Left hindlimb (tissue), 1 donor: Measurements from ENCODE around the gene RABAC1.

Source experiments
- DNase-seq: peaks from one replicate; pipeline ENCODE4 v3.0.0-alpha.2; 2018

RABAC1 gene

DNA sequence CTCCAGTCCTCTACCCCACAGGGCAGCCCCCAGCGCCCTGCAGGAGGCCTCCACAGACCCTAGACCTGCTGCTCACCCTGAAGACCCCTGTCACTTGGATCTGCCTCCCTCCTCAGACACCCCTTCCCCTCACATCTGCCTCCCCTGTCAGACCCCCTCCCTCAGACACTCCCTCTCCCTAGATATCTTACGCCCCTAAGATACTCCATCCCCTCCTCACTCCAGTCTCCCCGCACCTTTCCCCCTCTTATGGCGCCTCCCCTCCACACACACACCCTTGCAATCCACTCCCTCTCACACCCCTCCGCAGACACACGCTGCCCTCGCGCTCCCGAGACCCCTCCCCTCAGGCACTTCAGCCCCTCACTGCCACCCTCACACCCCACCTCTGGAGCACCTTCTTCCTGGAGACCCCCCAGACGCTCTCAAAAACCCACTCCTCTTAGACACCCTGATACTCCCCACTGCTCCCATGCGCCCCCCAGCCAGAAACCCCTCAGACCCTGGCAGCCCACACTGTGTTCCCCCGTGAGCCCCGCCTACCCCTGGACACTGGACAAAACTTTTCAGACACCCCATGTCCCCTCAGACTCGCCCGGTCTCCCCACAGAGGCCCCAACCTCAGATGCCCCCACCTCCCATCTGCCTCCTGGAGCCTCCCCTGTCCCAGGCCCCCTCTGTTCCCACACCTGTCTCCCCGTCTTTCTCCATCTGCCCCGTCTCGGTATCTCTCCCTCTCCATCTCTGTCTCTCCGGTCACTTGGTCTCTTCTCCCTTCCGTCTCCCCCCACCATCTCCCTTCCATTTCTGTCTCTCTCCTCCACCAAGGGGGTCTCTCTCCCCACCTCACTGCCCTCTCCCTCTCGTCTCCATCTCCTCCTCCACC, 45.3 kb downstream of the RABAC1 start:
- no peak for DNase-seq

DNA sequence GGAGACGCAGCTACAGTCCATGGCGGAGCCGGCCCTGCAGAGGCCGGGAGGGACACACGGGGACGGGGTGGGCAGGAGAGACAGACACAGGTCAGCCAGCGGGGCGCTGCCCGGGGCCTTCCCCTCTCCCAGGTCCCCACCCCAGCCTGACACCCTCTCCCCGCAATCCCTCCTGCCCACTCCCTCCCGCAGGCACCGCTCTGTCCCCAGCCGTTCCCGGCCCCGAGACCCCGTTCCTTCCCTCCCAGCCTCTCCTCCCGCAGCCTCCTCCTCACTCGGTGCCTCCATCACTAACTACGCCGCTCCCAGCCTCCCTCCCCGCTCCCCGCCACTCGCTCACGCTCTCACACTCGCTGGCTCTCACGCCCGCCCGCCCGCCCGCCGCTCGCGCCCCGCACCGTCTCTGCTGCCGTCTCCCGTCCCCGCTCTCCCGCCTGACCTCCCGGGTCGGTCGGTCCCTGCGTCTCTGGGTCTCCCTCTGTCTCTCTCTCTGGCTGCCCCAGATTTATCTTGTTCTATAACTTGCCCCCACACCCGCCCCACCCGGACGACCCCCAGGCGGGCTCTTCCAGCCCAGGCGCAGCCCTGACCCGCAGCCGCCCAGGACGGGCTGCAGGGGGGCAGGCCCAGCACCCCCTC, 46.1 kb downstream of the RABAC1 start:
- no peak for DNase-seq

DNA sequence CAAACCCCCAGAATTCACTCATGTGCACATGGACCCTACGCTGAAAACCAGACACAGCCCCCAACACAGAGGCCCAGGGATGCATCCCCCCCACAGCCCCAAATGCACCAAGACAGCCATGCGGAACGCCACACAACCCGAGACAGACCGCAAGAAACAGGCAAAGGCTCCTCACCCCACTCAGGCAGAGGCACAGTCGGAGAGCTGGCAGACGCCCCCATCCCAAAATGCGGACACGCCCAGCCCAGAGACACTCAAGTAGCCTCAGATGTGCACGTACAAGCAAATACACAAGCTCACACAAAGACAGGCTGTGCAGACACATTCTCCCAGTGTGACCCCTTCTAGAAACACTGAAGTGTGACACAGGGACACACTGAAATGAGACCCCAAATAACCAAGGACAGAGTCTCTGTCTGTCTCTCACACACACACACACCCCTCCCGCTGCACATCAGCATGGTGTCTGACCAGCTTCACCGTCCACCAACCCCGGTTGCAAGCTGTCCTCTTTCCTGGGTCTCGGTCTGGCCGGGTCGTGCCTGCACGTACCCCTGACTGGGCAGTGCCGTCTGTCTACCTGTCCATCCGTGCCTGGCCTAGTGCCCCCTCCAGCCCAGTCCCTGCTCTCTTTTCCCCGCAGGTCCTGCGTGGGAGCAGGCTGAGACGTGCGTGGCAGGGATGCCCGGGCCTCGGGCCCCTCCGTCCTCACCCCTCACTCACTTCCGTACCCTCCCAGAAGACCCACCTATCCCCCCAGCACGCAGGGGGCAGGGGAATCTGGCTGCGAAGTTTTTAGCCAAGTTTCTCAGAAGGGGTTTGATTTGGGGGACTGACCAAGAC, 47.0 kb downstream of the RABAC1 start:
- no peak for DNase-seq

DNA sequence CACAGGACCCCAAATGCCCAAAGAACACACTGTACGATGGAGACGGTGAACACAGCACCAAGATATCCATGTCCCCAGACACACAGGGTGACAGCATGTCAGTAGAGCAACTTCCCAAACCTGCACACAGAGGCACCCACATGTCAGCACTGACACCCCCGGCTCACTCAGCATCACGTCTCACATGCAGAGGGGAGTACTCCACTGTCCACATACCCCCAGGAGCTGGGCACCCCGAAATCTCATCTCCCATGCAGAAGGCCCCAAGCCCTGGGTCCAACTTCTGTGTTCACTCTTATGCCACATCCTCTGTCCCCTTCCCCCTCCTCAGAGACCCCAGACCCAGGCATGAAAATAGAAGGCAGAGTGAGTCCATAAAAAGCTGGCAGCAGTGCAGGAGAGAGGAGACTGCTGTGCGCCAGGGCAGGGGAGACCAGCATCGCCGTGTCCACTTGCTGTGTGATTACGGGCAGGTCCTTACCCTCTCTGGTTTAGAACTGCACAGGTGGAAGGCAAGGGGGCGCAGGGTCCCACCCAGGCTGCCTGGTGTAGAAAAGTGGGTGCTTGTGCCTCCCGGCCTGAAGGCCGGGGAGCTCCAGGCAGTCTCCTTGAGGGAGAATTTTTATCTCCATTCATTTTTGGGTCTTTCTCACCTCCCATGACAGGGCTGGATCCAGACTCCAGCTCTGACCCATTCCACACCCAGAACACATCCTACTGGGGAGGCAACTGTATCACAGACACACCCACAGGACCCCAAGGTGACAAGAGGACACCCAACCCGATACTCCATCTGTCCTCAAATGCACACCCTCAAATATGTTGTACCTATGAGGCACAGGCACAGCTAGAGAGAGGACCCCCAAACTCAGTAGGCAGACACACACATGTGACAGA, 47.9 kb downstream of the RABAC1 start:
- DNase-seq = no peak

DNA sequence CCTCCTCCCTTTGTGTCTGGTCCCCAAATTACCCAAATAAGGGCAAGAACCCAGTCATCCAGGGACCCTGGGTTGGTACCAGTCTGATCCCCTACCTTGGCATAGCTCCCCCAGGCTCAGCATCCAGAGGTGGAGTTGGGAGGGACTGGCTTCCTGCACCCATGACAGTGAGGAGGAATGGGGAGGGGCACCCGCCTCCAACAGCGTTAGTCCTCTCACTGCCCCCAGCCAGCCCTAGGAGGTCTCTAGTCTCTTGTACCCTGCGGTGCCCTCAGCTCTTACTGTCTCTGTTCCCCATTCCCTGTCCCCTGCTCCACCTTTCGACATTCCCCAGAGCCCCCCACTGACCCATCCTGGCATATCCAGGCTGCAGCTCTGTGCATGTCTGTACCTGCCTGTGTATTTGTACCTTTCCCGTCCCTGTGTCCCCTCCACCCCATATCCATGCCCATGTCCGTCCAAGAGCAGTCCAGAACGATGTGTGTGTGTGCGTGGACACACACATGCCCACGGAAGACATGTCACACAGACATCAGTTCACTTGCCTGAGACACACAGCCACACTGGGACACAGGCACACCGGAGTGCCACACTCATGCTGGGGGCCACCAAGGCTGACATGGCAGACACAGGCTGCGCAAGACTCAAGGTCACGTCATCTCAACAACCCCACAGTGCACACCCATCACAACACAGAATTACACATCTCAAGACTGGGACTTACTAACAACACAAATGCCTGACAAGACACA, 48.7 kb downstream of the RABAC1 start:
- DNase-seq = no peak

DNA sequence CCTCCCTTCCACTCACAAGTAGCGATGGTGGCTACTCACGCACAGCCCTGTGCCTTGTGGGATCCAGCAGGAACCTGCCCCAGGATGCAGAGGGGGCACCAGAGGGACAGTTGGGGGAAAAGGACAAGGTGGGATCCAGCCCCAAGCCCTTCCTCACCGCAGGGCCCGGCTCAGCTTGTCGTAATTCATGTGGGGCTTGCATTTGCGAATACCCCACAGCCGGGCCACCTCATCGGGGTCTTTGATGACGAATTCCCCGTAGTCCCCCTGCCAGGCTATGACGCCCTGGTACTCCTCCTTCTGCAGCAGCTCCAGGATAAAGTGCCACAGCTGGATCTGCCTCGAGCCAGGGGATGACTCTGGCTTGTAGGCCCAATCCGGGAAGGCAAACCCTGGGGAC, 49.4 kb downstream of the RABAC1 start:
- DNase-seq = no peak

DNA sequence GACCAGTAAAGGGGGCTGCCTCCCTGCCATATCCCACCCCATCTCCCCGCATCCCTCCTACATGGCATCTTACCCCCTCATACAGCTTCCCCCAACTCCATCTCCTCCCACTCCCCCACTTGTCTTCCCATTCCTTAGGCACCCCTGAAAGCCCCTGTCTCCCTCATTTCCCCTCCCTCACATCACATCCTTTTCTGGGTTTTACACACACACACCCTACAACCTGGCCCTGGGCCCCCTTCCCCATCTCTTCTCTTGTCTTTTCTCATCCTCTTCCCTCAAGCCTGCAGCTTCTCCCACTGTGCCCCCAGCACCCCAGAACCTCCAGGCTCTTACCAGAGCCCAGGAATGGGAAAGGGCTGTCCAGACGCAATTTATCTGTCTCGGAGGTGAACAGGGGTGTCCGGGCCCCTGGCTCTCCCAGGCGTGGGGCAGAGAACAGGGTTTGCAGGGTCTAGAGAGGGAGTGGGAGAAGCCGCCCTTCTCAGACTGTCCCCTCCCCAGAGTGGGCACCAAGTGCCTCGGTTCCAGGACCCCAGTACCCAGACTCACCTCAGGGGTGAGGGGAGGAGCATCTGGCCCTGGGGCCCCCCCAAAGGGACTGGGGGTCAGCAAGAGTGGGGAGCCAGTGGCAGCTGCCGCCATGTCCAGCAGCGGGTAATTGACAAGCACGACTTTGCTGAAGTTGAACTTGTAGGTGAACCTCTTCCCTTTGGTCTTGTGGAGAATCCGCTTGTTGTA, 50.2 kb downstream of the RABAC1 start:
- no peak for DNase-seq

DNA sequence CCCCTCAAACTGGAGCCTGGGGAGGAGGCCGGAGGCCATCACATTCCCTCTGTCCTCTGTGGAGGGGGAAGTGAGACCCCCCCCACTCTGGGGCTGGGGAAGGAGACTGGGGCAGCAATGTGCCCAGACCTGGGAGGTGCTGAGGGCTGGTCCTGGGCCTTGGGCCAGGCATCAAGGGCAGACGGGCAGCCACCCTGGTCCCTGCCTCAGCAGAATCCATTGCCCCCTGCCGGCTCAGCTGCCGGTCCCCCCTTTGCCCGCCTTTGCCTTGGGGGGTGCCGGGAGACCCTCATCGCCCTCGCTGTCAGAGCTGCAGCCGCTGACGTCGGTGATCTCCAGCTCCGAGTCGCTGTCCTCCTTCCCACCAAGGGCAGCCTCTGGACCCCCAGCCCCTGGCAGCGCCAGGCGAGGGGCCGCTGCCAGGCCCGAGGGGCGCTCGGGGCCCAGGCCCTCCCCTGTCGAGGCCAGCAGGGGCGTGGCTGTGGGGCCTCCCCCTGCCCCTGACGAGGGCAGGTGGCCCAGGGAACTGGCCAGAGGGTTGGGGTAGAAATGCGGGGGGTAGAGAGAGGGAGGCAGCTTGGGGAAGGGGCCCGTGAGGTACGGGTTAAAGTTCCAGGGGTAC, 51.0 kb downstream of the RABAC1 start:
- no peak for DNase-seq

DNA sequence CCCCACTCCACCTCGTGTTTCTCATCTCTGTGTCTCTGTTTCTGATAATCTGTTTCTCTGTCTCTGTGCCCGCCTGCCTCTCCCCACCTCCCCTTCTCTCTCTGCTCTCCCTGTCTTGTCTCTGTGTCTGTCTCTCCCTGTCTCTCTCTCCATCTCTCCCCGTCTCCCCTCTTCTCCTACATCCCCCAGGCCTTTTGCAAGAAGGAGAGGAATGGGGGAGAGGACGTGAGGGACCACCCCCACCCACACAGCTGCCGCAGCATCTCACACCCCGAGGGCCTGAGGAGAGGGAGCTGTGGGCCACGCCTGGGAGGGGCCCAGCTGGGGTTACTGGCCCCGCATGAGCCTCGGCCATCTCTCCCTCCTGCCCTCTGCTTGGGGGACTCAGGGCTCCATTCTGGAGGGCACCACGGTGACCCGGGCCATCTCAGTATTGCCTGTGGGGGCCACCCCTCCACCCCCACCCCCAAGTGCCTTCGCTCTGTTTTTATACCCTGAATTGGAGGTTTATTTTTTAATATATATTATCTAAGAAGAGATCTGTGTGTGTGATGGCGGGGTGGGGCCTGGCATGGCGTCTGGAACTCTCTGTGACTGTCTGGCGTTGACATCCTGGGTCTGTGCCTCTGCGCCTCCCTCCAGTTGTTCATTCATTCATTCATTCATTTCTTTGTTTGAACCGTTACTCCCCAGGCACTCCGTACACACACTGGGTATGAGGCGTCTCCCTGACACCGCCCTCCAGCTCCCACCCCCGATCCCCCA, 52.0 kb downstream of the RABAC1 start:
- DNase-seq = no peak
